GM12864 (cell line): ENCODE results near the gene ELSPBP1.
A peak's percentile ranks its signal among the peaks of the same experiment; 100 is the strongest.

Source experiments
- DNase-seq: peaks from one replicate; pipeline ENCODE4 v3.0.0-alpha.2; 2011; ENCODE audit warnings: low read depth
- H3K4me3 ChIP-seq: 2 replicates; pipeline ENCODE4 v1.5.1; 2011; ENCODE audit warnings: mild to moderate bottlenecking, low read depth, low read length, control low read depth
- TF ChIP-seq, protein P1 (sequence below): IDR thresholded peaks from 2 replicates; pipeline ENCODE4 v1.5.1; 2011; ENCODE audit warnings: low read depth, mild to moderate bottlenecking, moderate library complexity, low read length, control low read depth, inconsistent platforms; ENCODE audit errors: missing control alignments

ELSPBP1 gene

GRCh38 chr19:47996230-47996727, 1.8 kb downstream of the ELSPBP1 start:
- no peak for DNase-seq
- TF ChIP-seq, protein P1, sequence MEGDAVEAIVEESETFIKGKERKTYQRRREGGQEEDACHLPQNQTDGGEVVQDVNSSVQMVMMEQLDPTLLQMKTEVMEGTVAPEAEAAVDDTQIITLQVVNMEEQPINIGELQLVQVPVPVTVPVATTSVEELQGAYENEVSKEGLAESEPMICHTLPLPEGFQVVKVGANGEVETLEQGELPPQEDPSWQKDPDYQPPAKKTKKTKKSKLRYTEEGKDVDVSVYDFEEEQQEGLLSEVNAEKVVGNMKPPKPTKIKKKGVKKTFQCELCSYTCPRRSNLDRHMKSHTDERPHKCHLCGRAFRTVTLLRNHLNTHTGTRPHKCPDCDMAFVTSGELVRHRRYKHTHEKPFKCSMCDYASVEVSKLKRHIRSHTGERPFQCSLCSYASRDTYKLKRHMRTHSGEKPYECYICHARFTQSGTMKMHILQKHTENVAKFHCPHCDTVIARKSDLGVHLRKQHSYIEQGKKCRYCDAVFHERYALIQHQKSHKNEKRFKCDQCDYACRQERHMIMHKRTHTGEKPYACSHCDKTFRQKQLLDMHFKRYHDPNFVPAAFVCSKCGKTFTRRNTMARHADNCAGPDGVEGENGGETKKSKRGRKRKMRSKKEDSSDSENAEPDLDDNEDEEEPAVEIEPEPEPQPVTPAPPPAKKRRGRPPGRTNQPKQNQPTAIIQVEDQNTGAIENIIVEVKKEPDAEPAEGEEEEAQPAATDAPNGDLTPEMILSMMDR = no peak
- H3K4me3 ChIP-seq = no peak overlapping the region

DNA sequence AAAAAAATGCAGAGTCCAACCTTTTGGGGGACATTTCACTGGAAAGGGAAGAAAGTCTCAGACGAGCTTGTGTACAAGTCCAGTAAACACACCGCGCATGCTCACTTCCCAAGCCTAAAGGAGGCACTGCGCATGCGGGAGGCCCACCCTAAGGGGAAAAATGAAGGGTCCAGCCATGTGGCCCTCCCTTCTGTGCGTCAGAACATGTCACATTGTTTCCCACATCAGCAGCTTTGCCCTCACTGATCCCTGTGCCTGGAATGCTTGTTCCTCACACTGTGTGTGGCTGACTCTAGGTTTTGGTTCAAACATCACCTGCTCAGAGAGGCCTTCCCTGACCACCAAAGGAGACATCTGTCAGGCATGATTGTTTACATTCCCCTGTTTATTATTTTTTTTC, 4.4 kb downstream of the ELSPBP1 start:
- DNase-seq = no peak
- H3K4me3 ChIP-seq = no peak overlapping the region
- TF ChIP-seq, protein P1 = no peak

DNA sequence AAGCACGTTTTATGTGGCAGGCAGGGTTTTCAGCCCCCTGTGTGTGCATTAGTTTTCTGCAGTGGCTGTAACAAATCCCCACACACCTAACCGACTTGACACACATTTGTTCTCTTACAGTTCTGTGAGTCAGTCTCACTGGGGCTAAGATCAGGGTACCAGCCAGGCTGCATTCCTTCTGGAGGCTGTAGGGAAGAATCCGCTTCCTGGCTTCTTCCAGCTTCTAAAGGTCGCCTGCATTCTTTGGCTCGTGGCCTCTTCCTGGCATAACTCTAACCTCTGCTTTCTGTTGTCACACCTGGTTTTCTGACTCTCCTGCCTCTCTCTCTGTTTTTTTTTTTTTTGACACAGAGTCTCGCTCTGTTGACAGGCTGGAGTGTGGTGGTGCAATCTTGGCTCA, 6.4 kb downstream of the ELSPBP1 start:
- TF ChIP-seq, protein P1 = no peak
- no peak overlapping the region for H3K4me3 ChIP-seq
- DNase-seq = no peak

DNA sequence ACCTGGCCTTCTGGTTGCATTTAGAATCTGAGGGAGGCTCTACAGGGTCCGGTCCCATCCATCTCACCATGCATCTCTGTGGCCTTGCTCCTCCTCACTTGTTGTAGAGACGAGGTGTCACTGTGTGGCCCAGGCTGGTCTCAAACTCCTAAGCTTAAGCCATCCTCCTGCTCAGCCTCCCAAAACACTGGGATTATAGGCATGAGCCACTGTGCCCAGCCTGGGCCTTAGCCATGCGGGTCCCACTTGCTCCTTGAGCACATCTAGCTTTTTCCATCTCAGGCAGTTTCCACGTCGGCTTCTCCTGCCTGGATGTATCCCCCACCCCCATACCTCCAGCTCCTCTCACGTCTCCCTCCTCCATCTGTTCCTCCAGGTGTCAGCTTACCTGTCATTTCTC, 9.8 kb downstream of the ELSPBP1 start:
- TF ChIP-seq, protein P1 = no peak
- no peak for DNase-seq
- H3K4me3 ChIP-seq = no peak overlapping the region

DNA sequence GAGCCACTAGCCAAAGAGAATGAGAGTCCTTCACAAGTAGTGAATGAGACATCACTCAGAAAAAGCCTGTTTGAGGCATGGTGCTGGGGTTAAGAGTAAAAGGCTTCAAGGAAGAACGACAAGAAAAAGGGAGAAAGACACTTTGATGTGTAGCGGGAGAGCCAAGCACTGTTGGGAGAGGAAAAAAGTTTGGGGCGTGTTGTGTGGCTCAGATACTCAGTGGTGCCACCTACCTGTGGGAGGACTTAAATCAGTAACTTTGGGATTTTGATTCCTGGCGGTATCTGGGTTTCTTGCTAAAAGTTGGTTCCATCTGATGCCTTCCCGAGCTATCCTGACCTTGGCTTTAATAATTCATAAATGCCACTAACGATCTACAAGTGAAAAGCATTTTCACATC, 12.3 kb downstream of the ELSPBP1 start:
- no peak for DNase-seq
- TF ChIP-seq, protein P1 = peak; percentile 43
- no peak overlapping the region for H3K4me3 ChIP-seq

DNA sequence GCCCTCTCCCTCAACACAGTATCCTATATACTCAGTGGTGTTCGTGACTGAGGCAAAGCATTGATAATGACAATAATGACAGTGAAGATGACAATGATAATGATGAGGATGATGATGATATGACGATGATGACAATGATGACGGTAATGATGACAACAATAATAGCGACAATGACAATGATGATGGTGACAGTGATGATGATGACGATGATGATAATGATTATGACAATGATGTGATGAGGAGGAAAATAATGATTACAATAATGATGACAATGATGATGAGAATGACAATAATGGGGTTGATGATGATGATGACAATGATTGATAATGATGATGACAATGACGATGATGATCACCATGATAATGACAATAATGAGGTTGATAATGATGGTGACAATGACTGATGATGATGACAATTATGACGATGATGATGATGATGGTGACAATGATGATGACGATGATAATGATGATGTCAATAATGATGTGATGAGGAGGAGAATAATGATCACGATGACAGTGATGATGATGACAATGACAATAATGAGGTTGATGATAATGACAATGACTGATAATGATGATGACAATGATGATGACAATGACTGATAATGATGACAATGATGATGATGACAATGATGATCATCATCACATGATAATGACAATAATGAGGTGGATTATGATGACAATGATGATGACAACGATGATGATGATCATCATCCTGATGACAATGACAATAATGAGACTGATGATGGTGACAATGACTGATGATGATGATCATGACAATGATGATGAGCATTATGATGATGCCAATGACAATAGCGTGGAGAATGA, 16.7 kb downstream of the ELSPBP1 start:
- no peak overlapping the region for H3K4me3 ChIP-seq
- DNase-seq = no peak
- TF ChIP-seq, protein P1 = no peak

GRCh38 chr19:48020686-48021085, 26.3 kb downstream of the ELSPBP1 start:
- H3K4me3 ChIP-seq = no peak overlapping the region
- TF ChIP-seq, protein P1 = no peak
- DNase-seq = no peak
